HUES6 (cell line): Measurements from ENCODE around the gene NTHL1.
"Not testable (repeated sequence)": the region's sequence is repeated elsewhere in the genome, so short reads cannot be mapped to it uniquely, and the experiment has no call there.

Experiments used
- H3K27ac ChIP-seq: 2 replicates; pipeline ENCODE4 v1.7.0; 2013; ENCODE audit warnings: low read depth, mild to moderate bottlenecking, low read length, inconsistent platforms
- H3K27me3 ChIP-seq: 2 replicates; pipeline ENCODE4 v1.6.1; 2013; ENCODE audit warnings: low read length; ENCODE audit not compliant: control insufficient read depth, insufficient read depth
- H3K36me3 ChIP-seq: 2 replicates; pipeline ENCODE4 v1.6.1; 2013; ENCODE audit warnings: low read length; ENCODE audit not compliant: control insufficient read depth, insufficient read depth
- H3K4me1 ChIP-seq: 2 replicates; pipeline ENCODE4 v1.6.1; 2013; ENCODE audit warnings: low read length; ENCODE audit not compliant: control insufficient read depth, insufficient read depth
- H3K4me3 ChIP-seq: 2 replicates; pipeline ENCODE4 v1.5.1; 2013; ENCODE audit warnings: low read depth, low read length
- H3K9ac ChIP-seq: one replicate; pipeline ENCODE4 v1.6.1; 2013; ENCODE audit warnings: mild to moderate bottlenecking, low read length
- H3K9me3 ChIP-seq: 2 replicates; pipeline ENCODE4 v1.6.1; 2013; ENCODE audit warnings: low read depth, low read length; ENCODE audit not compliant: control insufficient read depth, insufficient read depth

The NTHL1 gene

GRCh38 chr16:2038382-2039231 is 9.0 kb downstream of the NTHL1 start:
- no peak overlapping the region for H3K9ac ChIP-seq
- peaks cover 19% of the 10 kb centered on the region; the same call in 1 of the 2 replicates for H3K4me1 ChIP-seq
- H3K4me3 ChIP-seq = no peak overlapping the region
- no peaks in the 10 kb centered on the region for H3K27me3 ChIP-seq
- H3K27ac ChIP-seq = no peak overlapping the region
- H3K36me3 ChIP-seq = peaks cover 14% of the 10 kb centered on the region
- H3K9me3 ChIP-seq = no peaks in the 10 kb centered on the region

- Histone ChIP-seq H3K27me3 (no peaks in the 10 kb centered on the region), H3K9me3 (no peaks in the 10 kb centered on the region), H3K9ac (no peak overlapping the region), H3K36me3 (peaks cover 9% of the 10 kb centered on the region), H3K4me1 (peaks cover 24% of the 10 kb centered on the region; the same call in 1 of the 2 replicates), H3K4me3 (no peak overlapping the region), H3K27ac (no peak overlapping the region)
Observed at GRCh38 chr16:2037647-2038381, 9.8 kb downstream of the NTHL1 start.

GRCh38 chr16:2037115-2037514 is 10.5 kb downstream of the NTHL1 start:
- H3K4me1 ChIP-seq = peaks cover 24% of the 10 kb centered on the region; the same call in 1 of the 2 replicates
- H3K27ac ChIP-seq = no peak overlapping the region

GRCh38 chr16:2036200-2036966 is 11.3 kb downstream of the NTHL1 start:
- Histone ChIP-seq H3K36me3 (peaks cover 9% of the 10 kb centered on the region), H3K9me3 (no peaks in the 10 kb centered on the region), H3K4me3 (no peak overlapping the region), H3K9ac (no peak overlapping the region), H3K27me3 (no peaks in the 10 kb centered on the region), H3K27ac (no peak overlapping the region), H3K4me1 (peaks cover 24% of the 10 kb centered on the region; the same call in 1 of the 2 replicates)

More at GRCh38 chr16:2037115-2037514, 10.5 kb downstream of the NTHL1 start:
- Histone ChIP-seq H3K27me3 (no peaks in the 10 kb centered on the region), H3K4me3 (no peak overlapping the region), H3K9ac (no peak overlapping the region), H3K9me3 (no peaks in the 10 kb centered on the region), H3K36me3 (peaks cover 9% of the 10 kb centered on the region)

- peaks cover 24% of the 10 kb centered on the region; the same call in 1 of the 2 replicates for H3K4me1 ChIP-seq
- H3K9me3 ChIP-seq = no peaks in the 10 kb centered on the region
- 0 out of 2 replicates have a peak overlapping the region, but pooled peaks have one; percentile 33 for H3K27ac ChIP-seq
- no peak overlapping the region for H3K9ac ChIP-seq
- no peak overlapping the region for H3K4me3 ChIP-seq
- no peaks in the 10 kb centered on the region for H3K27me3 ChIP-seq
- peaks cover 9% of the 10 kb centered on the region for H3K36me3 ChIP-seq
Observed at GRCh38 chr16:2035431-2036199, 12.0 kb downstream of the NTHL1 start.

- 0 out of 2 replicates have a peak overlapping the region, but pooled peaks have one; percentile 33 for H3K27ac ChIP-seq
Observed at GRCh38 chr16:2034696-2035430, 12.8 kb downstream of the NTHL1 start.

GRCh38 chr16:2033909-2034695 is 13.5 kb downstream of the NTHL1 start:
- H3K27ac ChIP-seq, H3K9ac ChIP-seq, H3K27me3 ChIP-seq, H3K4me3 ChIP-seq, H3K36me3 ChIP-seq, H3K9me3 ChIP-seq: not testable (repeated sequence)
- H3K4me1 ChIP-seq = peaks cover 22% of the 10 kb centered on the region; the same call in 1 of the 2 replicates

More at GRCh38 chr16:2034696-2035430, 12.8 kb downstream of the NTHL1 start:
- H3K9ac ChIP-seq = no peak overlapping the region
- peaks cover 24% of the 10 kb centered on the region; the same call in 1 of the 2 replicates for H3K4me1 ChIP-seq
- peaks cover 9% of the 10 kb centered on the region for H3K36me3 ChIP-seq
- no peak overlapping the region for H3K4me3 ChIP-seq
- H3K27me3 ChIP-seq = no peaks in the 10 kb centered on the region
- H3K9me3 ChIP-seq = no peaks in the 10 kb centered on the region

GRCh38 chr16:2033057-2033908 is 14.4 kb downstream of the NTHL1 start:
- H3K4me1 ChIP-seq = peaks cover 20% of the 10 kb centered on the region; the same call in 1 of the 2 replicates
- H3K36me3 ChIP-seq = peaks cover 9% of the 10 kb centered on the region
- H3K27ac ChIP-seq = no peak overlapping the region
- no peak overlapping the region for H3K9ac ChIP-seq
- H3K9me3 ChIP-seq = no peaks in the 10 kb centered on the region
- no peak overlapping the region for H3K4me3 ChIP-seq
- H3K27me3 ChIP-seq = peaks cover under 1% of the 10 kb centered on the region; the same call in 1 of the 2 replicates
